Measurements from ENCODE around the gene MCCD1. TPM values are rescaled to one million over a fixed set of nuclear protein-coding genes. Genes with fewer than 3 reads are reported as not detected.

MCCD1 gene
- total and polyA plus RNA-seq, 2 of the 13 experiments (the other 11 are each of a cell fraction or from before 2014, with no cell fraction given) = 0.15 TPM; not detected in 1

DNA sequence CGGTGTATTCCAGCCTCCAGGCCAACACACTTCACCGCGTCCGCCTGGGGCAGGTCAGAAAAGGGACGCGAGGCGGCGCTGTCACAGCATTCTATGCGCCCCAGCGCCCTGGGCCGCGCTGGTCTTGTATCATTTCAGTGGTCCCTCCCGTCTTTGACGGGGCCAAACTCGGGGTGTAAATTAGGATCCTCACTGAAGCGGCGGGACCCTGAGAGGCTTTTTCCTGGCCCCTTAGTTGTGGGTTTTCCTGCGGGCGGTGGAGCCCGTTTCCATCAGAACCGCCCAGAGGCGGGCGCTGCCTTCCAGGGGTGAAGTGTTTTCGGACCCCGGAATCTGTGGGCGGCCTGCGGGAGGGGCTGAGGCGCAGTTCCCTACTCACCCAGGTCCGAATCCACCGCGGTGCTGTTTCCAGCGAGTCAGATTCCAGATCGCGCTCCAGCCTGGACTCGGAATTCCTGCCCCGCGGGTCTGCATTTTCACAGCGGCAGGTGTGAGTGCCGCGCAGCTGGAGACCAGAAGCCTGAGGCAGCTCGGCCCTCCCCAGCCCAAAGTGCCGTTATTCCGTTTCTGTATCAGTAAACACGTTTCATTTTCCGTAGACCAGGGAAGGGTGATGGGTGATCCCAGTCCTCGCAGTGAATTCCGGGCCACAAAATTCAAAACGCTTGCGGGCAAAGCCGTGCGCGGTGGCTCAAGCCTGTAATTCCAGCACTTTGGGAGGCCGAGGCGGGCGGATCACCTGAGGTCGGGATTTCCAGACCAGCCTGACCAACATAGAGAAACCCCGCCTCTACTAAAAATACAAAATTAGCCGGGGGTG lies 34.7 kb upstream of the MCCD1 start (continued):
- TF ChIP-seq, protein P1, sequence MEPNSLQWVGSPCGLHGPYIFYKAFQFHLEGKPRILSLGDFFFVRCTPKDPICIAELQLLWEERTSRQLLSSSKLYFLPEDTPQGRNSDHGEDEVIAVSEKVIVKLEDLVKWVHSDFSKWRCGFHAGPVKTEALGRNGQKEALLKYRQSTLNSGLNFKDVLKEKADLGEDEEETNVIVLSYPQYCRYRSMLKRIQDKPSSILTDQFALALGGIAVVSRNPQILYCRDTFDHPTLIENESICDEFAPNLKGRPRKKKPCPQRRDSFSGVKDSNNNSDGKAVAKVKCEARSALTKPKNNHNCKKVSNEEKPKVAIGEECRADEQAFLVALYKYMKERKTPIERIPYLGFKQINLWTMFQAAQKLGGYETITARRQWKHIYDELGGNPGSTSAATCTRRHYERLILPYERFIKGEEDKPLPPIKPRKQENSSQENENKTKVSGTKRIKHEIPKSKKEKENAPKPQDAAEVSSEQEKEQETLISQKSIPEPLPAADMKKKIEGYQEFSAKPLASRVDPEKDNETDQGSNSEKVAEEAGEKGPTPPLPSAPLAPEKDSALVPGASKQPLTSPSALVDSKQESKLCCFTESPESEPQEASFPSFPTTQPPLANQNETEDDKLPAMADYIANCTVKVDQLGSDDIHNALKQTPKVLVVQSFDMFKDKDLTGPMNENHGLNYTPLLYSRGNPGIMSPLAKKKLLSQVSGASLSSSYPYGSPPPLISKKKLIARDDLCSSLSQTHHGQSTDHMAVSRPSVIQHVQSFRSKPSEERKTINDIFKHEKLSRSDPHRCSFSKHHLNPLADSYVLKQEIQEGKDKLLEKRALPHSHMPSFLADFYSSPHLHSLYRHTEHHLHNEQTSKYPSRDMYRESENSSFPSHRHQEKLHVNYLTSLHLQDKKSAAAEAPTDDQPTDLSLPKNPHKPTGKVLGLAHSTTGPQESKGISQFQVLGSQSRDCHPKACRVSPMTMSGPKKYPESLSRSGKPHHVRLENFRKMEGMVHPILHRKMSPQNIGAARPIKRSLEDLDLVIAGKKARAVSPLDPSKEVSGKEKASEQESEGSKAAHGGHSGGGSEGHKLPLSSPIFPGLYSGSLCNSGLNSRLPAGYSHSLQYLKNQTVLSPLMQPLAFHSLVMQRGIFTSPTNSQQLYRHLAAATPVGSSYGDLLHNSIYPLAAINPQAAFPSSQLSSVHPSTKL (CRISPR knock-in tag; IDR thresholded peaks at IDR 0.05) = peak; percentile 52
- TF ChIP-seq BHLHE40 (IDR thresholded peaks at IDR 0.05; ENCODE audit: low read length) (0 out of 2 replicates have a peak, but pooled peaks have one; percentile 18), ZC3H13 (CRISPR knock-in tag; IDR thresholded peaks at IDR 0.05) (no peak), ARNT2 (CRISPR knock-in tag; IDR thresholded peaks at IDR 0.05; ENCODE audit: low read depth) (peak; percentile 59), THAP11 (CRISPR knock-in tag; IDR thresholded peaks at IDR 0.05) (0 out of 2 replicates have a peak, but pooled peaks have one; percentile 25), ZNF777 (CRISPR knock-in tag; IDR thresholded peaks at IDR 0.05) (peak; percentile 79), WIZ (CRISPR knock-in tag; IDR thresholded peaks at IDR 0.05) (no peak), HMGA1 (CRISPR knock-in tag; conservative IDR thresholded peaks at IDR 0.05) (no peak), MXD1 (CRISPR knock-in tag; IDR thresholded peaks at IDR 0.05) (0 out of 2 replicates have a peak, but pooled peaks have one; percentile 28), ZNF335 (CRISPR knock-in tag; IDR thresholded peaks at IDR 0.05) (peak; percentile 94), KLF12 (CRISPR knock-in tag; IDR thresholded peaks at IDR 0.05; ENCODE audit: borderline replicate concordance) (peak; percentile 29; the same call in 1 of the 2 replicates), KDM3A (CRISPR knock-in tag; IDR thresholded peaks at IDR 0.05; ENCODE audit: low read depth) (no peak), TCF12 (IDR thresholded peaks at IDR 0.05) (no peak), TCF12 (CRISPR knock-in tag; IDR thresholded peaks at IDR 0.05) (0 out of 2 replicates have a peak, but pooled peaks have one; percentile 38), ASH2L (IDR thresholded peaks at IDR 0.05; ENCODE audit: insufficient read length, low read depth, low read length) (peak; percentile 23)
- TF ChIP-seq, protein P2, sequence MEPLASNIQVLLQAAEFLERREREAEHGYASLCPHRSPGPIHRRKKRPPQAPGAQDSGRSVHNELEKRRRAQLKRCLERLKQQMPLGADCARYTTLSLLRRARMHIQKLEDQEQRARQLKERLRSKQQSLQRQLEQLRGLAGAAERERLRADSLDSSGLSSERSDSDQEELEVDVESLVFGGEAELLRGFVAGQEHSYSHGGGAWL (CRISPR knock-in tag; IDR thresholded peaks at IDR 0.05) = 0 out of 2 replicates have a peak, but pooled peaks have one; percentile 15
- TF ChIP-seq, protein P3, sequence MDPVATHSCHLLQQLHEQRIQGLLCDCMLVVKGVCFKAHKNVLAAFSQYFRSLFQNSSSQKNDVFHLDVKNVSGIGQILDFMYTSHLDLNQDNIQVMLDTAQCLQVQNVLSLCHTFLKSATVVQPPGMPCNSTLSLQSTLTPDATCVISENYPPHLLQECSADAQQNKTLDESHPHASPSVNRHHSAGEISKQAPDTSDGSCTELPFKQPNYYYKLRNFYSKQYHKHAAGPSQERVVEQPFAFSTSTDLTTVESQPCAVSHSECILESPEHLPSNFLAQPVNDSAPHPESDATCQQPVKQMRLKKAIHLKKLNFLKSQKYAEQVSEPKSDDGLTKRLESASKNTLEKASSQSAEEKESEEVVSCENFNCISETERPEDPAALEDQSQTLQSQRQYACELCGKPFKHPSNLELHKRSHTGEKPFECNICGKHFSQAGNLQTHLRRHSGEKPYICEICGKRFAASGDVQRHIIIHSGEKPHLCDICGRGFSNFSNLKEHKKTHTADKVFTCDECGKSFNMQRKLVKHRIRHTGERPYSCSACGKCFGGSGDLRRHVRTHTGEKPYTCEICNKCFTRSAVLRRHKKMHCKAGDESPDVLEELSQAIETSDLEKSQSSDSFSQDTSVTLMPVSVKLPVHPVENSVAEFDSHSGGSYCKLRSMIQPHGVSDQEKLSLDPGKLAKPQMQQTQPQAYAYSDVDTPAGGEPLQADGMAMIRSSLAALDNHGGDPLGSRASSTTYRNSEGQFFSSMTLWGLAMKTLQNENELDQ (CRISPR knock-in tag; IDR thresholded peaks at IDR 0.05; ENCODE audit: borderline replicate concordance) = no peak
- TF ChIP-seq, protein P4, sequence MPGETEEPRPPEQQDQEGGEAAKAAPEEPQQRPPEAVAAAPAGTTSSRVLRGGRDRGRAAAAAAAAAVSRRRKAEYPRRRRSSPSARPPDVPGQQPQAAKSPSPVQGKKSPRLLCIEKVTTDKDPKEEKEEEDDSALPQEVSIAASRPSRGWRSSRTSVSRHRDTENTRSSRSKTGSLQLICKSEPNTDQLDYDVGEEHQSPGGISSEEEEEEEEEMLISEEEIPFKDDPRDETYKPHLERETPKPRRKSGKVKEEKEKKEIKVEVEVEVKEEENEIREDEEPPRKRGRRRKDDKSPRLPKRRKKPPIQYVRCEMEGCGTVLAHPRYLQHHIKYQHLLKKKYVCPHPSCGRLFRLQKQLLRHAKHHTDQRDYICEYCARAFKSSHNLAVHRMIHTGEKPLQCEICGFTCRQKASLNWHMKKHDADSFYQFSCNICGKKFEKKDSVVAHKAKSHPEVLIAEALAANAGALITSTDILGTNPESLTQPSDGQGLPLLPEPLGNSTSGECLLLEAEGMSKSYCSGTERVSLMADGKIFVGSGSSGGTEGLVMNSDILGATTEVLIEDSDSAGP (CRISPR knock-in tag; IDR thresholded peaks at IDR 0.05; ENCODE audit: borderline replicate concordance) = no peak; the same call in 1 of the 2 replicates
- TF ChIP-seq, protein P5, sequence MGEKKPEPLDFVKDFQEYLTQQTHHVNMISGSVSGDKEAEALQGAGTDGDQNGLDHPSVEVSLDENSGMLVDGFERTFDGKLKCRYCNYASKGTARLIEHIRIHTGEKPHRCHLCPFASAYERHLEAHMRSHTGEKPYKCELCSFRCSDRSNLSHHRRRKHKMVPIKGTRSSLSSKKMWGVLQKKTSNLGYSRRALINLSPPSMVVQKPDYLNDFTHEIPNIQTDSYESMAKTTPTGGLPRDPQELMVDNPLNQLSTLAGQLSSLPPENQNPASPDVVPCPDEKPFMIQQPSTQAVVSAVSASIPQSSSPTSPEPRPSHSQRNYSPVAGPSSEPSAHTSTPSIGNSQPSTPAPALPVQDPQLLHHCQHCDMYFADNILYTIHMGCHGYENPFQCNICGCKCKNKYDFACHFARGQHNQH (CRISPR knock-in tag; IDR thresholded peaks at IDR 0.05) = peak; percentile 65; the same call in 1 of the 2 replicates

Data from HepG2 (cell line).